CD4-positive, CD25-positive, alpha-beta regulatory T cell (primary cell): ENCODE data around the gene AOPEP. TPM values are rescaled to one million over a fixed set of nuclear protein-coding genes. Genes with fewer than 3 reads are reported as not detected.

Experiments used
- ATAC-seq, 2 donors: fragments of 150-1000 bp; cut with Tn5 transposase; one replicate each; pipeline ENCODE4 v1.10.0; 2021; ENCODE audit warnings: low read depth in 2 of 2, moderate number of reproducible peaks in 2 of 2, moderate library complexity in 1 of 2
- DNase-seq, 3 donors: peaks; one replicate each; pipeline versions ENCODE4 v3.0.0 to v3.0.0-alpha.2; 2012 to 2022; ENCODE audit warnings: mixed read lengths in 1 of 3
- H3K27ac ChIP-seq: one replicate; pipeline ENCODE4 v1.7.0; 2013; ENCODE audit warnings: mild to moderate bottlenecking, low read length; ENCODE audit not compliant: insufficient read depth, poor library complexity, severe bottlenecking
- H3K27me3 ChIP-seq: one replicate; pipeline ENCODE4 v1.7.0; 2013; ENCODE audit warnings: low read length; ENCODE audit not compliant: control insufficient read depth, insufficient read depth
- H3K36me3 ChIP-seq: one replicate; pipeline ENCODE4 v1.7.0; 2013; ENCODE audit warnings: mild to moderate bottlenecking, low read length, moderate library complexity; ENCODE audit not compliant: control insufficient read depth, insufficient read depth
- H3K4me1 ChIP-seq: 2 replicates; pipeline ENCODE4 v1.7.0; 2013; ENCODE audit warnings: mild to moderate bottlenecking, low read length; ENCODE audit not compliant: insufficient read depth, control insufficient read depth, poor library complexity, severe bottlenecking
- H3K4me3 ChIP-seq: one replicate; pipeline ENCODE4 v1.7.0; 2013; ENCODE audit warnings: low read depth, mild to moderate bottlenecking, low read length, moderate library complexity
- H3K9me3 ChIP-seq, 2 experiments: 1 replicate in 1 of 2; 2 replicates in 1 of 2; pipeline ENCODE4 v1.7.0; 2013; ENCODE audit warnings: low read length in 2 of 2, mild to moderate bottlenecking in 1 of 2, moderate library complexity in 1 of 2; ENCODE audit not compliant: control insufficient read depth in 2 of 2
- H3K27ac Mint-ChIP-seq, 3 donors: one replicate each; pipeline ENCODE4 v1.8.0; 2020 to 2022; ENCODE audit warnings: mild to moderate bottlenecking in 3 of 3, mixed read lengths in 3 of 3, moderate library complexity in 2 of 3
- H3K27me3 Mint-ChIP-seq: one replicate; pipeline ENCODE4 v1.8.0; 2022; ENCODE audit warnings: mild to moderate bottlenecking, mixed read lengths
- H3K36me3 Mint-ChIP-seq: one replicate; pipeline ENCODE4 v1.8.0; 2020; ENCODE audit warnings: mixed read lengths
- H3K4me1 Mint-ChIP-seq, 4 donors: one replicate each; pipeline ENCODE4 v1.8.0; 2020 to 2022; ENCODE audit warnings: mixed read lengths in 4 of 4, mild to moderate bottlenecking in 1 of 4
- H3K4me3 Mint-ChIP-seq, 4 donors: one replicate each; pipeline ENCODE4 v1.8.0; 2020 to 2022; ENCODE audit warnings: mild to moderate bottlenecking in 4 of 4, mixed read lengths in 4 of 4, moderate library complexity in 3 of 4
- H3K9me3 Mint-ChIP-seq, 7 donors: one replicate each; pipeline ENCODE4 v1.8.0; 2020 to 2022; ENCODE audit warnings: mixed read lengths in 7 of 7, mild to moderate bottlenecking in 3 of 7, moderate library complexity in 2 of 7
- polyA plus RNA-seq, 4 donors: library from polyadenylated mRNA; unstranded; fragments of 300-500 nt; fragmentation: Illumina TruSeq; gene quantifications; one replicate each; pipeline ENCODE4 v1.2.3, GENCODE V29; 2021
- total RNA-seq: library from RNA; stranded (reverse); gene quantifications from one replicate; pipeline ENCODE4 v1.2.3, GENCODE V29; 2022

AOPEP gene
- total and polyA plus RNA-seq, 5 donors from 2014 or later: 4.6 to 12.9 (median 6.4) TPM

- no peak overlapping the region for H3K27ac ChIP-seq
- H3K9me3 ChIP-seq: no peaks in the 10 kb centered on the region
- Mint-ChIP-seq H3K27me3 (no peaks in the 10 kb centered on the region), H3K9me3 (no peaks in the 10 kb centered on the region), H3K4me1 (peaks cover 3 to 20% (median 10%) of the 10 kb centered on the region in 4 donors), H3K4me3 (no peak overlapping the region), H3K27ac (no peak overlapping the region), H3K36me3 (peaks cover 6% of the 10 kb centered on the region)
- no peaks in the 10 kb centered on the region for H3K27me3 ChIP-seq
- DNase-seq (no peak), ATAC-seq (no peak)
- no peak overlapping the region for H3K4me3 ChIP-seq
- H3K36me3 ChIP-seq: peaks cover 2% of the 10 kb centered on the region
- H3K4me1 ChIP-seq: no peaks in the 10 kb centered on the region
Measured at GRCh38 chr9:94773655-94774054, 47.2 kb downstream of the AOPEP start.

- Histone ChIP-seq H3K27me3 (no peaks in the 10 kb centered on the region), H3K36me3 (no peaks in the 10 kb centered on the region), H3K4me3 (no peak overlapping the region), H3K9me3 (no peaks in the 10 kb centered on the region), H3K4me1 (no peaks in the 10 kb centered on the region), H3K27ac (no peak overlapping the region)
- ATAC-seq (no peak), DNase-seq (no peak)
- Mint-ChIP-seq H3K36me3 (peaks cover 6% of the 10 kb centered on the region), H3K4me3 (no peak overlapping the region), H3K9me3 (no peaks in the 10 kb centered on the region), H3K27me3 (no peaks in the 10 kb centered on the region), H3K4me1 (peaks cover 0 to 4% (median 2%) of the 10 kb centered on the region in 4 donors), H3K27ac (no peak overlapping the region)
Measured at GRCh38 chr9:94778013-94778412, 51.5 kb downstream of the AOPEP start.

- H3K27me3 ChIP-seq: no peaks in the 10 kb centered on the region
- H3K9me3 Mint-ChIP-seq: no peaks in the 10 kb centered on the region
- H3K36me3 Mint-ChIP-seq: no peaks in the 10 kb centered on the region
- H3K4me3 Mint-ChIP-seq: no peak overlapping the region
- DNase-seq (peak in 1 of 3 donors; percentile 29), ATAC-seq (no peak)
- H3K4me3 ChIP-seq: no peak overlapping the region
- no peaks in the 10 kb centered on the region for H3K27me3 Mint-ChIP-seq
- no peak overlapping the region for H3K27ac ChIP-seq
- H3K4me1 ChIP-seq: no peaks in the 10 kb centered on the region
- no peaks in the 10 kb centered on the region for H3K36me3 ChIP-seq
- no peaks in the 10 kb centered on the region for H3K9me3 ChIP-seq
- peaks cover 0 to 8% (median 1%) of the 10 kb centered on the region in 4 donors for H3K4me1 Mint-ChIP-seq
- no peak overlapping the region for H3K27ac Mint-ChIP-seq
Measured at GRCh38 chr9:94779031-94779430, 52.5 kb downstream of the AOPEP start.

- DNase-seq (no peak), ATAC-seq (no peak)
- H3K36me3 ChIP-seq: no peaks in the 10 kb centered on the region
- Mint-ChIP-seq H3K27ac (no peak overlapping the region), H3K36me3 (no peaks in the 10 kb centered on the region), H3K9me3 (no peaks in the 10 kb centered on the region), H3K4me1 (peaks cover 0 to 8% (median 1%) of the 10 kb centered on the region in 4 donors), H3K27me3 (no peaks in the 10 kb centered on the region), H3K4me3 (no peak overlapping the region)
- H3K4me3 ChIP-seq: no peak overlapping the region
- no peaks in the 10 kb centered on the region for H3K4me1 ChIP-seq
- no peaks in the 10 kb centered on the region for H3K27me3 ChIP-seq
- no peak overlapping the region for H3K27ac ChIP-seq
- H3K9me3 ChIP-seq: no peaks in the 10 kb centered on the region
Measured at GRCh38 chr9:94779693-94780290, 53.3 kb downstream of the AOPEP start.

GRCh38 chr9:94780516-94780950 lies 54.0 kb downstream of the AOPEP start:
- Mint-ChIP-seq H3K4me3 (no peak overlapping the region), H3K4me1 (peaks cover 0 to 8% (median 1%) of the 10 kb centered on the region in 4 donors), H3K27ac (peak overlapping the region in 1 of 3 donors; percentile 62), H3K36me3 (no peaks in the 10 kb centered on the region), H3K27me3 (no peaks in the 10 kb centered on the region), H3K9me3 (no peaks in the 10 kb centered on the region)
- no peaks in the 10 kb centered on the region for H3K27me3 ChIP-seq
- DNase-seq: no peak
- H3K27ac ChIP-seq: no peak overlapping the region
- no peaks in the 10 kb centered on the region for H3K36me3 ChIP-seq
- no peaks in the 10 kb centered on the region for H3K9me3 ChIP-seq
- H3K4me1 ChIP-seq: no peaks in the 10 kb centered on the region
- no peak overlapping the region for H3K4me3 ChIP-seq
- no peak for ATAC-seq

- Mint-ChIP-seq H3K4me1 (peaks cover 0 to 9% (median 6%) of the 10 kb centered on the region in 4 donors), H3K36me3 (no peaks in the 10 kb centered on the region), H3K9me3 (no peaks in the 10 kb centered on the region), H3K4me3 (no peak overlapping the region), H3K27me3 (no peaks in the 10 kb centered on the region), H3K27ac (peak overlapping the region in 1 of 3 donors; percentile 47)
- ATAC-seq (no peak), DNase-seq (no peak)
- no peaks in the 10 kb centered on the region for H3K9me3 ChIP-seq
- no peaks in the 10 kb centered on the region for H3K27me3 ChIP-seq
- H3K27ac ChIP-seq: no peak overlapping the region
- no peak overlapping the region for H3K4me3 ChIP-seq
- H3K36me3 ChIP-seq: no peaks in the 10 kb centered on the region
- no peaks in the 10 kb centered on the region for H3K4me1 ChIP-seq
Measured at GRCh38 chr9:94782355-94783101, 56.0 kb downstream of the AOPEP start.

- Mint-ChIP-seq H3K9me3 (no peaks in the 10 kb centered on the region), H3K36me3 (no peaks in the 10 kb centered on the region), H3K27ac (peak overlapping the region in 1 of 3 donors; percentile 47), H3K4me3 (no peak overlapping the region), H3K27me3 (no peaks in the 10 kb centered on the region), H3K4me1 (peaks cover 0 to 12% (median 7%) of the 10 kb centered on the region in 4 donors)
- Histone ChIP-seq H3K9me3 (no peaks in the 10 kb centered on the region), H3K27ac (no peak overlapping the region), H3K27me3 (no peaks in the 10 kb centered on the region), H3K4me1 (no peaks in the 10 kb centered on the region), H3K36me3 (no peaks in the 10 kb centered on the region), H3K4me3 (no peak overlapping the region)
- ATAC-seq: no peak
- DNase-seq: peak; percentile 6 to 66 (median 21)
Measured at GRCh38 chr9:94783102-94783682, 56.7 kb downstream of the AOPEP start.
